K562 (cell line): ENCODE results near the gene ANKRD24. TPM values are rescaled to one million over a fixed set of nuclear protein-coding genes. Genes with fewer than 3 reads are reported as not detected.

Source experiments
- ATF1 ChIP-seq, 2 experiments: fragments of 450-650 bp in 1 of 2; IDR thresholded peaks; 2 replicates each; pipeline ENCODE4 v1.6.1; 2016; ENCODE audit warnings: missing compliant biosample characterization in 1 of 2, missing genetic modification characterization in 1 of 2
- BCLAF1 ChIP-seq, 2 experiments: fragments of 450-650 bp in 1 of 2; IDR thresholded peaks; 2 replicates each; pipeline ENCODE4 v1.6.1; 2011 to 2017; ENCODE audit warnings: low read depth in 2 of 2, antibody characterized with exemption in 1 of 2, borderline replicate concordance in 1 of 2, low read length in 1 of 2, mild to moderate bottlenecking in 1 of 2, mixed read lengths in 1 of 2; ENCODE audit not compliant: control insufficient read depth in 1 of 2
- CTCFL ChIP-seq: IDR thresholded peaks from 2 replicates; pipeline ENCODE4 v1.6.1; 2011; ENCODE audit warnings: borderline replicate concordance, low read depth, mild to moderate bottlenecking, moderate library complexity, low read length; ENCODE audit not compliant: insufficient read depth, poor library complexity, severe bottlenecking
- FIP1L1 ChIP-seq: fragments of 200-400 bp; formaldehyde crosslinking; IDR thresholded peaks from 2 replicates; pipeline ENCODE4 v1.6.1; 2018; ENCODE audit warnings: mild to moderate bottlenecking, low read depth, low read length; ENCODE audit not compliant: poor library complexity, severe bottlenecking
- FUS ChIP-seq: fragments of 200-400 bp; formaldehyde crosslinking; optimal IDR thresholded peaks from 2 replicates; pipeline ENCODE3; 2017; ENCODE audit warnings: low read depth, low read length
- HDGF ChIP-seq: fragments of 450-650 bp; IDR thresholded peaks from 2 replicates; pipeline ENCODE4 v1.6.1; 2016
- KAT8 ChIP-seq: fragments of 450-650 bp; IDR thresholded peaks from 2 replicates; pipeline ENCODE4 v1.6.1; 2016; ENCODE audit warnings: low read depth, mild to moderate bottlenecking
- NONO ChIP-seq, 2 experiments: fragments of 200-400 bp in 1 of 2; fragments of 450-650 bp in 1 of 2; formaldehyde crosslinking in 1 of 2; IDR thresholded peaks; 2 replicates each; pipeline ENCODE4 v1.6.1; 2017; ENCODE audit warnings: low read depth in 2 of 2, mild to moderate bottlenecking in 2 of 2, moderate library complexity in 2 of 2, low read length in 1 of 2
- PURB ChIP-seq: sonication (generic); formaldehyde crosslinking; IDR thresholded peaks from 2 replicates; pipeline ENCODE4 v1.9.0; 2021; ENCODE audit warnings: low read depth, mild to moderate bottlenecking, missing genetic modification reagents
- RBFOX2 ChIP-seq: fragments of 200-400 bp; formaldehyde crosslinking; IDR thresholded peaks from 2 replicates; pipeline ENCODE4 v1.6.1; 2017; ENCODE audit warnings: low read depth, mild to moderate bottlenecking, low read length, moderate library complexity
- RBM15 ChIP-seq: fragments of 200-400 bp; formaldehyde crosslinking; IDR thresholded peaks from 2 replicates; pipeline ENCODE4 v1.6.1; 2018; ENCODE audit warnings: mild to moderate bottlenecking, low read length, moderate library complexity; ENCODE audit not compliant: insufficient read depth
- RBM25 ChIP-seq: fragments of 200-400 bp; formaldehyde crosslinking; IDR thresholded peaks from 2 replicates; pipeline ENCODE4 v1.6.1; 2018; ENCODE audit warnings: low read length, low read depth, moderate library complexity; ENCODE audit not compliant: severe bottlenecking
- RCOR1 ChIP-seq, 2 experiments: IDR thresholded peaks; 2 replicates each; pipeline ENCODE4 v1.6.1; 2012; ENCODE audit warnings: low read depth in 2 of 2, low read length in 2 of 2, borderline replicate concordance in 1 of 2, improper control_type of control experiment in 1 of 2
- SPI1 ChIP-seq: IDR thresholded peaks from 2 replicates; pipeline ENCODE4 v1.6.1; 2011; ENCODE audit warnings: low read depth, low read length, control low read depth, borderline replicate concordance
- TAL1 ChIP-seq: fragments of 450-650 bp; IDR thresholded peaks from 2 replicates; pipeline ENCODE4 v1.6.1; 2016; ENCODE audit warnings: mild to moderate bottlenecking
- TFAP4 ChIP-seq: sonication (generic); formaldehyde crosslinking; IDR thresholded peaks from 2 replicates; pipeline ENCODE4 v1.8.0; 2022; ENCODE audit warnings: missing genetic modification reagents, mild to moderate bottlenecking, moderate library complexity, borderline replicate concordance
- VEZF1 ChIP-seq: fragments of 200-800 bp; sonication (Bioruptor generic); IDR thresholded peaks from 2 replicates; pipeline ENCODE4 v1.6.1; 2017; ENCODE audit warnings: missing genetic modification characterization, missing compliant biosample characterization
- ZFX ChIP-seq: sonication (generic); formaldehyde crosslinking; IDR thresholded peaks from 2 replicates; pipeline ENCODE4 v1.8.0; 2022; ENCODE audit warnings: mild to moderate bottlenecking, missing genetic modification reagents, moderate library complexity
- ZNF444 ChIP-seq: fragments of 250-450 bp; sonication (Bioruptor Pico); IDR thresholded peaks from 2 replicates; pipeline ENCODE4 v1.4.0; 2020; ENCODE audit warnings: mild to moderate bottlenecking, moderate library complexity
- polyA plus RNA-seq, 8 experiments: library from polyadenylated mRNA; depleted of rRNA in 4 of 8; stranded (reverse) in 5 of 8; unstranded in 3 of 8; fragments of >200 nt; fragmentation: Nextera tagmentation in 2 of 8; fragmentation: Illumina TruSeq in 1 of 8; extraction: Ambion mirVana in 2 of 8; extraction: Trizol in 1 of 8; gene quantifications; 2 replicates each; pipeline versions ENCODE4 v1.2.1 to v1.2.3, GENCODE V29; 2011 to 2014; ENCODE audit warnings: inconsistent platforms in 1 of 8, missing spikeins in 1 of 8
- total RNA-seq, 7 experiments: library from RNA; depleted of rRNA in 6 of 7; stranded (reverse); fragments of >200 nt in 6 of 7; fragmentation: Illumina TruSeq in 2 of 7; extraction: Trizol in 2 of 7; gene quantifications; 2 replicates each; pipeline versions ENCODE4 v1.2.1 to v1.2.3, GENCODE V29; 2011 to 2021; ENCODE audit warnings: low replicate concordance in 1 of 7

The ANKRD24 gene
- total and polyA plus RNA-seq, 9 of the 15 experiments (the other 6 are each of a cell fraction or from before 2014, with no cell fraction given), result 0.07 to 0.12 (median 0.09) TPM; not detected in 5

- TF ChIP-seq BCLAF1 (IDR thresholded peaks at IDR 0.05; ENCODE audit: borderline replicate concordance in 1 of 2, control insufficient read depth in 1 of 2, low read depth in 2 of 2, low read length in 1 of 2), result no peak
- TF ChIP-seq ZNF444 (CRISPR knock-in tag), result no peak
- TF ChIP-seq FUS, result no peak
- TF ChIP-seq NONO (IDR thresholded peaks at IDR 0.05; ENCODE audit: low read depth in 2 of 2, low read length in 1 of 2), result no peak
- TF ChIP-seq TAL1, result 0 out of 2 replicates have a peak, but pooled peaks have one; percentile 14
- no peak for TF ChIP-seq SPI1
- TF ChIP-seq KAT8, result no peak
- no peak for TF ChIP-seq CTCFL
- TF ChIP-seq RBM15, result no peak
- TF ChIP-seq TFAP4, result no peak; the same call in 1 of the 2 replicates
- TF ChIP-seq PURB (CRISPR knock-in tag), result no peak
- TF ChIP-seq RBM25, result peak; percentile 3
- peak; percentile 40; the same call in 1 of the 2 replicates for TF ChIP-seq RBFOX2
- TF ChIP-seq ATF1 (CRISPR knock-in tag; IDR thresholded peaks at IDR 0.05), result no peak
- no peak for TF ChIP-seq ATF1 (tag; IDR thresholded peaks at IDR 0.05)
- TF ChIP-seq VEZF1, result peak; percentile 40; the same call in 1 of the 2 replicates
- peak in 1 of 2 experiments; percentile 31; a peak in 1 of 4 replicates for TF ChIP-seq RCOR1 (IDR thresholded peaks at IDR 0.05; ENCODE audit: borderline replicate concordance in 1 of 2, low read depth in 2 of 2, low read length in 2 of 2)
- TF ChIP-seq HDGF, result 0 out of 2 replicates have a peak, but pooled peaks have one; percentile 58
- TF ChIP-seq ZFX, result no peak
- no peak for TF ChIP-seq FIP1L1
Measured at GRCh38 chr19:4181053-4181508, 1.4 kb upstream of the ANKRD24 start (continued).
